ENCODE results near the gene NACC2.

NACC2 gene

DNA sequence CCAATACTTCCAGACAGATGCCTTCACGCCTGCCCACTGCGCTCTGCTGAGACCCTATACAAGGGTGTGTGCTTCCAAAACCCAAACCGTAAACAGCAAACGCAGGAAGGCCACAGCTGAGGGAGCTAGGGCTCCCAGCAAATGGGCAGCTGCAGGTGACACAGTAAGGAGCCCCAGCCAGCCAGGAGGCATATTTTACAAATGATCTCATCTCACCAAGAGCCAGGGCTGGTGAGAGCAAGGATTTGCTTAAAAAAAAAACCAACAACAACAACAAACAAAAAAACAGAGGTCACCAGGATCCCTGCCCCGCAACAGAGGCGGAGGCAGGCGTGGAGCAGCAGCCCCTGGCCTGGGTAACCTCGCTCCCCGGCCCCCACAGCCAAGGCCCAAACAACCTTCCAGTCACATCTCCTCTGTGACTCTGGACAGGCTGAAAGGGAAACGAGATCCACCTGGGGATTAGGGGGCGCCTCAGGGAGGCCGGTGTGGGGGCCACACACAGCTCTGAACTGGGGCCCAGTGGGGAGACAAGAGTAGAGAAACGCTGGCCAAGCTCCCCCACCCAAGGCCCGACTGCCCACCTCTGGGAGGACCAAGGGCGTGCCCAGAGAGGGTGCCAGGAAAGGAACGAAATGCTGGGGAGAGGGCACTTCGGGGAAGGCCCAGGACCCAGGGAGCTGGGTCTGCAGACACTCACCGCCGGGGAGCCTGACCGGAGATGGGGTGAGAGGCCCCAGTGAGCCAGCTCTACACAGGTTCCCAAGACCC, 3.3 kb downstream of the NACC2 start:
- DNase-seq: no peak

DNA sequence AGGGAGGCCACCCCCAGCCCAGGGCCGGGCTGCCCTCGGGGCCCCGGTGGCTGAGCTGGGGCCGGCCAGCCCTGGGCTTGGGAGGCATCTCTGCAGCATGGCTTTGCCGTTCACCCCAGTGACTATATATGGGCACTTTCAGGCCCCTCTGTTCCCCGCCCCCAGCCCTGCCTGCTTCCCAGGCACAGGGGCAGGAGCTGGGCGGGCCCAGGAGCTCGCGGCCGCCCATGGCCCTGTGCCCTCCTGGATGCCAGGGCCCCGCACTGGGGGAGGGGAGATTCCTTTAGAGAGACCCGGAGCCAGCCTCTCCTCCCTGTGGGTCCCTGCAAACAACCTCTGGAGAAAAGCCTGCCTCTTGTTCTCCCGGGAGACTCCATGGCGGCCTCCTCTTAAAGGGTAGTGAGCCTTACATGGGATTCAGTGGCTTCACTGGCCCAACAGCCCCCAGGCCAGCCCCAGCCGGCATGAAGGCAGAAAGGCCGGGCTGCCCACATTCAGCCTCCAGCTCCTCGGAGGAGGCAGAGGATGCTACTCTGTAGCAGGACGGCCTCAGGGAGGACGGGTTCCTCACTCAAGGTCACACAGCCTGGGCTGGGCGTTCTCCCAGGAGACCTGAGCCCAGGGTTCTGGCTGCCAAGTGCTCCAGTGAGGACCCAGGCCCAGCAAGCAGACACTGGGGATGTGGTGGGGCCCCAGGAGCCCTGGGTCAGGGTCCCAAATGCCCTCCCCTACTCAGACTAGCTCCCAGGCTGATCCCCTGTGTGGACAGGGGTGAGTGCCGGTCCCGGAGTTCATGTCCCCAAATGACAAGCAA, 4.1 kb downstream of the NACC2 start:
- no peak for DNase-seq

GRCh38 chr9:136090056-136090735, 4.9 kb downstream of the NACC2 start:
- DNase-seq: no peak

- no peak for DNase-seq
Observed at GRCh38 chr9:136089697-136090045, 5.4 kb downstream of the NACC2 start.

GRCh38 chr9:136088939-136089696, 6.0 kb downstream of the NACC2 start:
- DNase-seq: no peak

DNA sequence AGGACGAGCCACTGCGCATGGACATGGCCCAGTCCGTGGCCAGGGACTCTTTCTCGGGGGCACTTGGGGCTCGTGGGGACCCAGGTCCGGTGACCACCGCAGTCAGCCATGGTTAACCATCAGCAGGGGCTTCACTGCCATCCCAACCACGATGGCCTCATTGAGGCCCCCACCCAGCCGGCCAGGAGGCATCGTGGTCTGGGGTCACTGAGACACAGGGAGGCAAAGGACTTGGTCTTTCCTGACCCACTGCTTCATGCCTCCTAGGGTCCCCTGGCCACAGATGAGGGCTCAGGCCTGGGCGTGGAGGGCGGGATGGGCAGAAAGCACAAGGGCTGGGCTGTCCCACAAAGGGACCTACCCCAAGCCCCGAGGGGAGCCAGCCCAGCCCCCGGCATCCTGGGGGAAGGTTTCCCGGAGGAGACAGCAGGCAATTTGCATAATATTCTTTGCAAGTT, 6.6 kb downstream of the NACC2 start:
- DNase-seq: no peak

DNA sequence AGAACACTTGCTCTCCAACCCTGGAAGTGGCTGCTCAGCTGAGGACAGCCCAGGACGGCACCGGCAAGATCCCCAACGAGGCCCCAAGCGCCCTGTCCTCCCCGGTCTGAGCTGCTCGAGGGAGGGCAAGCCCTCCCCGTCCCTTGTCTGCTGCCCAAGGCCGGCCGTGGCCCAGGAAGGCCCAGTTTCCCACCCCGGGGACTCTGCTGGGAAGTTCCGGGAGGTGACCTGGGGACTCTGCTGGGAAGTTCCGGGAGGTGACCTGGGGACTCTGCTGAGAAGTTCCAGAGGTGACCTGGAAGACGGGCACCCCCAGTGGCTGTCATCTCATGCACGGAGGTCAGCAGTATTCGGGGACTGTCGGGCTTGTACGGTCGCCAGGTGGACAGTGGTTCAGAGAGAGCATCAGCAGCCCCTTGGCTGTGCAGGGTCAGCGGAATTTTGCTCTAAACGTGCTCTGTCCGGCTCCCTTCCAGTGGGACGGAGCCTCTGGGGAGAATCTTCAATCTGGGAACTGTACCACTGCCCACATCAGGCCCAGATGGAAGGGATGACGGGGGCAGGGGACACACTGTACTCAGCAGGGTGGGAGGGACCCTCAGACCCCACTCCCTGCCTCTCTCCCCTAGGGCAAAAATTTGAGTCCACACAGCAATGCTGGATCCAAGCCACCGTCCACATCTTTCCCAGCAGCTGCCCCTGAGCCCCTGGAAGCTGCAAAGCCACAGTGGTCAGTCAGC, 7.2 kb downstream of the NACC2 start:
- no peak for DNase-seq

- DNase-seq: no peak
Observed at GRCh38 chr9:136086951-136087740, 7.9 kb downstream of the NACC2 start.

DNA sequence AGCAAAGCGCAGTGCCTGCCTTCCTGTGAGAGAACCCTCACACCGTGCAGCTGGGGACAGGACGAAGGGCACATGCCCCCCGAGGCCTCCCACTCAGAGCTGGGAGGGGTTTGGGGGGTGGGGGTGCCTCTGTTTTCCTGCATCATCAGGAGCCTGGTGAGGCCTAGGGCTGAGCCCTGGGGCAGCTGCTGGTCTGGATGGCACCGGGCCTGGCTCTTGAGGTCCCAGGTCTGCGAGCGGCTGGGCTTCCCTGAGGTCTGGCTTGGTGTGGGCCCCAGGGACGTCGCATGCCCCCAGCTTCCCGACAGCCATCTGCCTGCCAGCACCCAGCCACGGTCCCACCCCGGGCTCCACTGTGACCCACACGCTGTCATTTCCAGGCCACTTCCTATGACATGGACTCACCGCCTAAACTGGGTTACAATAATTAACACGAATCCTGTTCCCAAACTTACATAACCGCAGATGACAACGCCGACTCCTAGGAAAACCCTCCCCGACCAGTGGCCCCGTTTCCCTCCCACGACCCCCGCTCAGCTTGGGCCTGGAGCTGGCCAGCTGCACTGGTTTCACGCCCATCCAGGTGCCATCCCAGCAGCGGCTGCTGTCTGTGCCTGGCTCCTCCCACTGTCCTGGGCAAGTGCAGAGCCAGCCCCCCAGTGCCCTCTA, 8.7 kb downstream of the NACC2 start:
- no peak for DNase-seq

- no peak for DNase-seq
Observed at GRCh38 chr9:136085815-136086212, 9.3 kb downstream of the NACC2 start.

- no peak for DNase-seq
Observed at GRCh38 chr9:136084063-136084944, 10.8 kb downstream of the NACC2 start.

GRCh38 chr9:136083558-136084062, 11.5 kb downstream of the NACC2 start:
- no peak for DNase-seq

- no peak for DNase-seq
Observed at GRCh38 chr9:136082496-136083361, 12.4 kb downstream of the NACC2 start.

DNA sequence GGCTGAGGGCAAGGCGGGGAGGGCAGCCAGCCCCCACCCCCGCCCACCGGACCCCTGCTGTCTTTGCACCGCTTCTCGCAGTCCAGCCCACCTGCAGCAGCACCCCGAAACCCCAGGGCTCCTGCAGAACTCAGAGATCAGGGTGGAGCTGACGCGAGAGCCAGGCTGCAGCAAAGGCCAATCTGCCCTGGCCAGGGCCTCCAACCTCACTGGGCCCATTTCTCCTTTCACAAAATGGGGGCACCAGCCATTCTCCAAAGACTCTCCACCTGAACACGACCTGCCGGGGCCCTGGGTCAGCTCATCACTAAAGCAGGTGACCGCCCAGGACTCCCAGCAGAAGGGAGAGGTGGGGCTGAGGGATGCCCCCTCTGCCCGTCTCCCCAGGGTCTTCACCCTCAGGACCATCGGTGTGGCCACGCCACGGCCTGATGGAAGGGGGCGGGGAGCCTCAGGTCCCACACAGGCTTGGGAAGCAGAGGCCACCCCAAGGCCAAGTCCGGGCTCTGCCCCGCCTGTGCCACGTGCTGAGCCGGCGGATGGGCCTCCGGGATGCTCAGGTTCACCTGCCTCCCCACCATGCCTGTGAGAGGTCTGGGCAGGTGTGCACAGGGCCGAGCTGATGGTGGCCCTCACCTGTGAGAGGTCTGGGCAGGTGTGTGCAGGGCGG, 13.1 kb downstream of the NACC2 start:
- no peak for DNase-seq

DNA sequence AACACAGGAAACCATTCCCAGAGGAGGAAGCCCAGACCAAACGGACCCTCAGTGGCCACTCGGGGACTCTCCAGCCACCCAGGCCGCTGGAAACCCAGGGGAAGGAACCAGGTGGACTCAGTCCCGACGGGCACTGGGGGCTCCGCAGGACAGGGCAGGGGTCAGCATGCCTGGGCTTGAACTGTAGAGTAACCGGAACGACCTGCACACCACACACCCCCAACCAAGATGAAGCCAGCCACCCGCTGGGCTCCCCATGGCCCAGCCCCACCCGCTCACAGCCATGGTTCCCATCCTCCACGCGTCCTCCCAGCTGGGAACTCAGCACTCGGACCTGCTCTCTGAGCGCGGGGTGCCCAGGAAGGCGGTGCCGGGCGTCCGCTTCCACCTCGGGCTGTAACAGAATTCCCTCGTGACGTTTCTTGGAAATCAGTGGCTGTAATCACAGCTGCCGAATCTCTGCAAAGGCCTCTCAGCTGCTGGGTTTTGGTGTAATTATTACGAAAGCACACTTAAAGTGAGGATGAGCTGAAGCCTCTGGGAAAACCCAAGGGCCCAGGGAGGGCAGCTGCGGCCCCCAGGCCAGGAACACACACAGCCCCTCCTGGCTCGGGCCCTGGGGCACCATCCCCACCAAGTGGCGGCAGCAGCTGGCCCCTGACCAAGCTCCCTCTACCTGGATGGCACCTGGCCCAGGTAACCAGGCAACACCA, 13.8 kb downstream of the NACC2 start:
- DNase-seq: peak; percentile 60

- DNase-seq: no peak
Observed at GRCh38 chr9:136080716-136081112, 14.4 kb downstream of the NACC2 start.

DNA sequence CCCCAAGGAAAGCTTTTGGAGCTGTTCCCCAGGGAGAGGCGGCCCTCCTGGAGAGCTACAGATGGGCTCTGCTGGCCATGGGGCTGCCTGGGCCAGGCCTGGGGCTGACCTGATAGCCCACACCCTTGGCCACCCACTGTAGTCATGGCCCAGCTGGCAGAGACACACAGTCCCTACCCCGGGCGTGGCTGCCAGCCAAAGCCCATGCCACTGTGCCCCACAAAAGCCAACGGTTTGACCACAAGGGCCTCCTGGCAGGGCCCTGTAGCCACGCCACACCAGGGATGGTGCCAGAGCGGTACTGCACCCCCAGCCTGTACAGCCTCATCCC, 15.2 kb downstream of the NACC2 start:
- DNase-seq: no peak

All from NCI-H2029 treated with DMSO at 0.1 percent for 48 hours (cell line).